ENCODE measurements around the gene LRFN4.

The LRFN4 gene

GRCh38 chr11:66815646-66816045, 41.2 kb upstream of the LRFN4 start:
- no peaks in the 10 kb centered on the region for H3K79me1 ChIP-seq (ENCODE audit: low read depth, low read length)
- H3K4me2 ChIP-seq (ENCODE audit: insufficient read depth, low read length, poor library complexity, severe bottlenecking), result no peak overlapping the region
- H2BK12ac ChIP-seq (ENCODE audit: low read length), result no peak overlapping the region
- H3K27me3 ChIP-seq (ENCODE audit: control insufficient read depth in 3 of 3, insufficient read depth in 3 of 3, low read depth in 1 of 3, low read length in 3 of 3), result no peaks in the 10 kb centered on the region
- WGBS, 2 donors (ENCODE audit: extremely low coverage in 2 of 2, insufficient read length in 2 of 2, insufficient replicate concordance in 1 of 2), result no CpG with 5 or more reads among the region's 1 CpG
- no peak overlapping the region for H3K18ac ChIP-seq (ENCODE audit: low read length)
- H3K14ac ChIP-seq (ENCODE audit: low read length), result no peak overlapping the region
- H2AFZ ChIP-seq (ENCODE audit: low read length), result no peak overlapping the region
- no peak overlapping the region for H3K4me3 ChIP-seq (ENCODE audit: low read length in 2 of 2)
- no peaks in the 10 kb centered on the region for H3K9me3 ChIP-seq (replicated peaks in 1 of 2; ENCODE audit: control insufficient read depth in 2 of 2, insufficient read depth in 1 of 2, low read depth in 1 of 2, low read length in 2 of 2)
- H4K8ac ChIP-seq (ENCODE audit: low read depth, low read length), result no peak overlapping the region
- H2BK5ac ChIP-seq (ENCODE audit: low read length), result no peak overlapping the region
- H3K9ac ChIP-seq (ENCODE audit: low read depth, low read length, poor library complexity), result no peak overlapping the region
- DNase-seq (ENCODE audit: low spot score), result no peak
- peaks cover 0 to 7% of the 10 kb centered on the region in 2 donors for H3K4me1 ChIP-seq (ENCODE audit: control insufficient read depth in 2 of 2, insufficient read depth in 1 of 2, low read depth in 1 of 2, low read length in 2 of 2)
- H2BK15ac ChIP-seq (ENCODE audit: low read length), result no peak overlapping the region
- H3K4ac ChIP-seq (ENCODE audit: low read length), result no peak overlapping the region
- peaks cover 0 to 47% of the 10 kb centered on the region in 2 donors for H3K36me3 ChIP-seq (replicated peaks in 1 of 2; ENCODE audit: control insufficient read depth in 2 of 2, insufficient read depth in 2 of 2, low read length in 2 of 2)
- no peak overlapping the region for H2AK5ac ChIP-seq (ENCODE audit: low read depth, low read length)
- no peak overlapping the region for H3K23ac ChIP-seq (ENCODE audit: low read depth, low read length, poor library complexity)
- H4K91ac ChIP-seq (ENCODE audit: low read depth, low read length, poor library complexity), result no peak overlapping the region
- H2BK120ac ChIP-seq (ENCODE audit: low read depth, low read length), result no peak overlapping the region
- no peak overlapping the region for H3K27ac ChIP-seq (replicated peaks; ENCODE audit: low read length)

GRCh38 chr11:66818231-66818955, 38.5 kb upstream of the LRFN4 start:
- no peak overlapping the region for H3K4me3 ChIP-seq (ENCODE audit: low read length in 2 of 2)
- peaks cover 0 to 9% of the 10 kb centered on the region in 2 donors for H3K4me1 ChIP-seq (ENCODE audit: control insufficient read depth in 2 of 2, insufficient read depth in 1 of 2, low read depth in 1 of 2, low read length in 2 of 2)
- WGBS, 2 donors (ENCODE audit: extremely low coverage in 2 of 2, insufficient read length in 2 of 2, insufficient replicate concordance in 1 of 2), result no CpG with 5 or more reads among the region's 3 CpGs
- H2AFZ ChIP-seq (ENCODE audit: low read length), result no peak overlapping the region
- H3K9me3 ChIP-seq (replicated peaks in 1 of 2; ENCODE audit: control insufficient read depth in 2 of 2, insufficient read depth in 1 of 2, low read depth in 1 of 2, low read length in 2 of 2), result no peaks in the 10 kb centered on the region
- H3K36me3 ChIP-seq (replicated peaks in 1 of 2; ENCODE audit: control insufficient read depth in 2 of 2, insufficient read depth in 2 of 2, low read length in 2 of 2), result peaks cover 3 to 41% of the 10 kb centered on the region in 2 donors
- DNase-seq (ENCODE audit: low spot score), result no peak
- no peak overlapping the region for H4K91ac ChIP-seq (ENCODE audit: low read depth, low read length, poor library complexity)
- no peak overlapping the region for H2BK120ac ChIP-seq (ENCODE audit: low read depth, low read length)
- H4K8ac ChIP-seq (ENCODE audit: low read depth, low read length), result no peak overlapping the region
- no peak overlapping the region for H3K4ac ChIP-seq (ENCODE audit: low read length)
- no peak overlapping the region for H3K18ac ChIP-seq (ENCODE audit: low read length)
- no peak overlapping the region for H2BK5ac ChIP-seq (ENCODE audit: low read length)
- H3K27me3 ChIP-seq (ENCODE audit: control insufficient read depth in 3 of 3, insufficient read depth in 3 of 3, low read depth in 1 of 3, low read length in 3 of 3), result no peaks in the 10 kb centered on the region
- H2BK12ac ChIP-seq (ENCODE audit: low read length), result no peak overlapping the region
- no peak overlapping the region for H3K14ac ChIP-seq (ENCODE audit: low read length)
- H2AK5ac ChIP-seq (ENCODE audit: low read depth, low read length), result no peak overlapping the region
- no peak overlapping the region for H2BK15ac ChIP-seq (ENCODE audit: low read length)
- H3K4me2 ChIP-seq (ENCODE audit: insufficient read depth, low read length, poor library complexity, severe bottlenecking), result no peak overlapping the region
- no peaks in the 10 kb centered on the region for H3K79me1 ChIP-seq (ENCODE audit: low read depth, low read length)
- H3K27ac ChIP-seq (replicated peaks; ENCODE audit: low read length), result no peak overlapping the region
- no peak overlapping the region for H3K9ac ChIP-seq (ENCODE audit: low read depth, low read length, poor library complexity)
- no peak overlapping the region for H3K23ac ChIP-seq (ENCODE audit: low read depth, low read length, poor library complexity)

- Histone ChIP-seq H3K9me3 (replicated peaks in 1 of 2; ENCODE audit: control insufficient read depth in 2 of 2, insufficient read depth in 1 of 2, low read depth in 1 of 2, low read length in 2 of 2) (no peaks in the 10 kb centered on the region), H3K18ac (ENCODE audit: low read length) (no peak overlapping the region), H4K8ac (ENCODE audit: low read depth, low read length) (no peak overlapping the region), H3K36me3 (replicated peaks in 1 of 2; ENCODE audit: control insufficient read depth in 2 of 2, insufficient read depth in 2 of 2, low read length in 2 of 2) (peaks cover 3 to 38% of the 10 kb centered on the region in 2 donors), H2BK120ac (ENCODE audit: low read depth, low read length) (no peak overlapping the region), H3K27me3 (ENCODE audit: control insufficient read depth in 3 of 3, insufficient read depth in 3 of 3, low read depth in 1 of 3, low read length in 3 of 3) (no peaks in the 10 kb centered on the region), H3K79me1 (ENCODE audit: low read depth, low read length) (no peaks in the 10 kb centered on the region), H2BK5ac (ENCODE audit: low read length) (no peak overlapping the region), H2AFZ (ENCODE audit: low read length) (no peak overlapping the region), H3K4me3 (ENCODE audit: low read length in 2 of 2) (no peak overlapping the region), H3K14ac (ENCODE audit: low read length) (no peak overlapping the region), H2AK5ac (ENCODE audit: low read depth, low read length) (no peak overlapping the region), H3K4ac (ENCODE audit: low read length) (no peak overlapping the region), H2BK12ac (ENCODE audit: low read length) (no peak overlapping the region), H3K4me1 (ENCODE audit: control insufficient read depth in 2 of 2, insufficient read depth in 1 of 2, low read depth in 1 of 2, low read length in 2 of 2) (peaks cover 0 to 9% of the 10 kb centered on the region in 2 donors), H4K91ac (ENCODE audit: low read depth, low read length, poor library complexity) (no peak overlapping the region), H3K9ac (ENCODE audit: low read depth, low read length, poor library complexity) (no peak overlapping the region), H3K4me2 (ENCODE audit: insufficient read depth, low read length, poor library complexity, severe bottlenecking) (no peak overlapping the region), H3K27ac (replicated peaks; ENCODE audit: low read length) (peak overlapping the region; percentile 11), H2BK15ac (ENCODE audit: low read length) (no peak overlapping the region), H3K23ac (ENCODE audit: low read depth, low read length, poor library complexity) (no peak overlapping the region)
- DNase-seq (ENCODE audit: low spot score), result no peak
- no CpG with 5 or more reads among the region's 3 CpGs for WGBS, 2 donors (ENCODE audit: extremely low coverage in 2 of 2, insufficient read length in 2 of 2, insufficient replicate concordance in 1 of 2)
Measured at GRCh38 chr11:66820381-66820780, 36.5 kb upstream of the LRFN4 start.

GRCh38 chr11:66820901-66821300, 36.0 kb upstream of the LRFN4 start:
- Histone ChIP-seq H3K79me1 (ENCODE audit: low read depth, low read length) (no peaks in the 10 kb centered on the region), H2BK5ac (ENCODE audit: low read length) (no peak overlapping the region), H3K18ac (ENCODE audit: low read length) (no peak overlapping the region), H2BK12ac (ENCODE audit: low read length) (no peak overlapping the region), H3K9me3 (replicated peaks in 1 of 2; ENCODE audit: control insufficient read depth in 2 of 2, insufficient read depth in 1 of 2, low read depth in 1 of 2, low read length in 2 of 2) (no peaks in the 10 kb centered on the region), H2AFZ (ENCODE audit: low read length) (no peak overlapping the region), H3K27ac (replicated peaks; ENCODE audit: low read length) (no peak overlapping the region), H3K36me3 (replicated peaks in 1 of 2; ENCODE audit: control insufficient read depth in 2 of 2, insufficient read depth in 2 of 2, low read length in 2 of 2) (peaks cover 3 to 33% of the 10 kb centered on the region in 2 donors), H3K23ac (ENCODE audit: low read depth, low read length, poor library complexity) (no peak overlapping the region), H3K4ac (ENCODE audit: low read length) (no peak overlapping the region), H2BK120ac (ENCODE audit: low read depth, low read length) (no peak overlapping the region), H3K4me1 (ENCODE audit: control insufficient read depth in 2 of 2, insufficient read depth in 1 of 2, low read depth in 1 of 2, low read length in 2 of 2) (peaks cover 0 to 9% of the 10 kb centered on the region in 2 donors), H2AK5ac (ENCODE audit: low read depth, low read length) (no peak overlapping the region), H3K14ac (ENCODE audit: low read length) (no peak overlapping the region), H3K9ac (ENCODE audit: low read depth, low read length, poor library complexity) (no peak overlapping the region), H4K8ac (ENCODE audit: low read depth, low read length) (no peak overlapping the region), H2BK15ac (ENCODE audit: low read length) (no peak overlapping the region), H3K27me3 (ENCODE audit: control insufficient read depth in 3 of 3, insufficient read depth in 3 of 3, low read depth in 1 of 3, low read length in 3 of 3) (no peaks in the 10 kb centered on the region), H3K4me2 (ENCODE audit: insufficient read depth, low read length, poor library complexity, severe bottlenecking) (no peak overlapping the region), H3K4me3 (ENCODE audit: low read length in 2 of 2) (no peak overlapping the region), H4K91ac (ENCODE audit: low read depth, low read length, poor library complexity) (no peak overlapping the region)
- no peak for DNase-seq (ENCODE audit: low spot score)
- no CpG with 5 or more reads among the region's 3 CpGs for WGBS, 2 donors (ENCODE audit: extremely low coverage in 2 of 2, insufficient read length in 2 of 2, insufficient replicate concordance in 1 of 2)

Data from neuronal stem cell (in vitro differentiated cells).